ENCODE data around the gene INTS12. TPM values are rescaled to one million over a fixed set of nuclear protein-coding genes. Genes with fewer than 3 reads are reported as not detected.

The INTS12 gene
- total and polyA plus RNA-seq, 2 of the 8 experiments (the other 6 are each of a cell fraction or from before 2014, with no cell fraction given): 12.3 to 14.1 TPM

DNA sequence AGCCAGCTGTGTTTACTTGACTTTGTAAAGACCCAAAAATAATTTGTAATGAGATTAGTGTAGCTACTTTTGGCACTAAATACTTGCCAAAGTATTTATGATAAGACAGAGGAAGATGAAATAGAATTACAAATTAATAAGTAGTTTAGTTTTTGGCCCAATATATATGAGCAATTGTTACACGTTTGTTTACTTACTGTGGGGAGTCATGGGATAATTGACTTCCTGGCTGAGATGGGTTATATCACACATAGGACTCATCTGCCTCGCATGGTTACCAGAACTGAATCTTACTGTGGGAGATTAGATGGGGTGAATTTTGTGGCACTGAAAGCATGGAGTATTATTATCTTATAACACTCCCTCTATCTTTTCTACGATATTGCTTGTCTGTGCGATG is 66.6 kb downstream of the INTS12 start:
- no peak overlapping the region for H3K4me2 ChIP-seq (ENCODE audit: insufficient read depth in 1 of 2, low read depth in 2 of 2, low read length in 2 of 2)
- no peak overlapping the region for H3K9ac ChIP-seq (replicated peaks in 1 of 4; ENCODE audit: extremely low read depth in 1 of 4, low read depth in 3 of 4, low read length in 3 of 4)
- ChIA-PET POLR2A (ENCODE audit: partially characterized antibody) (no interaction called here), CTCF (ENCODE audit: partially characterized antibody) (no interaction called here)
- 90% methylated on average over 4 of the region's 4 CpGs; no CpG with 5 or more reads in 1 of the 2 experiments for WGBS, 2 experiments (ENCODE audit: extremely low coverage in 1 of 2, insufficient coverage in 1 of 2, insufficient read length in 1 of 2, insufficient replicate concordance in 2 of 2, low coverage in 1 of 2, low lambda C conversion rate in 2 of 2, missing lambda C conversion rate in 1 of 2)
- DNase-seq (ENCODE audit: low read depth in 1 of 2, low spot score in 2 of 2) (no peak), FAIRE-seq (no peak)
- H3K27me3 ChIP-seq (replicated peaks in 1 of 4; ENCODE audit: control insufficient read depth in 3 of 4, extremely low read depth in 1 of 4, insufficient read depth in 3 of 4, low read length in 3 of 4): no peaks in the 10 kb centered on the region
- no peak overlapping the region for H2BK120ac ChIP-seq (replicated peaks; ENCODE audit: low read depth, low read length)
- H4K91ac ChIP-seq (replicated peaks; ENCODE audit: insufficient read length, low read length): no peak overlapping the region
- H3K4me3 ChIP-seq (ENCODE audit: extremely low read depth in 1 of 4, insufficient read depth in 2 of 4, low read depth in 3 of 4, low read length in 4 of 4): no peak overlapping the region
- no peaks in the 10 kb centered on the region for H3K79me1 ChIP-seq (ENCODE audit: low read depth, low read length)
- H3K36me3 ChIP-seq (ENCODE audit: control insufficient read depth in 2 of 4, insufficient read depth in 4 of 4, low read length in 3 of 4): no peaks in the 10 kb centered on the region
- H3K9me3 ChIP-seq (ENCODE audit: insufficient read depth in 2 of 2, low read depth in 1 of 2, low read length in 1 of 2): no peaks in the 10 kb centered on the region
- TF ChIP-seq CHD1 (IDR thresholded peaks at IDR 0.05; ENCODE audit: low read depth, low read length) (no peak), BRCA1 (IDR thresholded peaks at IDR 0.05; ENCODE audit: low read depth, low read length) (no peak), SIN3A (conservative IDR thresholded peaks at IDR 0.05 in 1 of 2, IDR thresholded peaks at IDR 0.05 in 1 of 2; ENCODE audit: low read depth in 1 of 2, low read length in 2 of 2) (no peak), TAF7 (optimal IDR thresholded peaks at IDR 0.05; ENCODE audit: borderline replicate concordance, low read depth, low read length) (no peak), EGR1 (IDR thresholded peaks at IDR 0.05; ENCODE audit: borderline replicate concordance, low read depth, low read length) (no peak), NRF1 (IDR thresholded peaks at IDR 0.05; ENCODE audit: low read depth, low read length) (no peak), RAD21 (IDR thresholded peaks at IDR 0.05 in 1 of 2, conservative IDR thresholded peaks at IDR 0.05 in 1 of 2; ENCODE audit: low read depth in 2 of 2, low read length in 2 of 2) (no peak), SUZ12 (IDR thresholded peaks at IDR 0.05; ENCODE audit: low read length) (no peak), BCL11A (IDR thresholded peaks at IDR 0.05; ENCODE audit: low read depth in 2 of 2, low read length in 2 of 2) (no peak), RNF2 (IDR thresholded peaks at IDR 0.05; ENCODE audit: borderline replicate concordance, low read depth, low read length, missing control alignments, poor library complexity, severe bottlenecking) (no peak), CBX5 (IDR thresholded peaks at IDR 0.05; ENCODE audit: low read depth, low read length) (no peak)
- H3K4ac ChIP-seq (replicated peaks; ENCODE audit: insufficient read length, low read depth, low read length): no peak overlapping the region
- no peak overlapping the region for H2AK5ac ChIP-seq (ENCODE audit: low read depth, low read length)
- H3K23me2 ChIP-seq (ENCODE audit: low read depth, low read length): no peaks in the 10 kb centered on the region
- peaks cover 0 to 4% (median 0%) of the 10 kb centered on the region in 4 experiments; a peak in 2 of 7 replicates for H3K4me1 ChIP-seq (replicated peaks in 1 of 4; ENCODE audit: control insufficient read depth in 3 of 4, insufficient read depth in 4 of 4, low read length in 3 of 4)
- H4K20me1 ChIP-seq (replicated peaks in 1 of 2; ENCODE audit: control insufficient read depth in 1 of 2, insufficient read depth in 2 of 2, low read length in 2 of 2): no peaks in the 10 kb centered on the region
- H3K18ac ChIP-seq (ENCODE audit: extremely low read depth, low read length): no peak overlapping the region
- no peak overlapping the region for H2BK20ac ChIP-seq (ENCODE audit: low read length)
- H2BK5ac ChIP-seq (ENCODE audit: low read depth, low read length): no peak overlapping the region
- no peak overlapping the region for H2AFZ ChIP-seq (ENCODE audit: low read length)
- no peak overlapping the region for H3K27ac ChIP-seq (ENCODE audit: low read depth, low read length)
- no peak overlapping the region for H2BK12ac ChIP-seq (ENCODE audit: low read depth, low read length)
- no peak overlapping the region for H2BK15ac ChIP-seq (ENCODE audit: low read length)
- H3K14ac ChIP-seq (ENCODE audit: insufficient read length): no peak overlapping the region
- no peak overlapping the region for H3K23ac ChIP-seq (ENCODE audit: insufficient read length)
- no peaks in the 10 kb centered on the region for H3K79me2 ChIP-seq (ENCODE audit: control insufficient read depth in 1 of 2, insufficient read depth in 2 of 2, low read length in 2 of 2)
- no peak overlapping the region for H4K8ac ChIP-seq (ENCODE audit: extremely low read depth, insufficient read depth, low read length)
- H3K56ac ChIP-seq (replicated peaks; ENCODE audit: insufficient read length, low read depth, low read length): no peak overlapping the region
- H4K5ac ChIP-seq (ENCODE audit: insufficient read length, low read depth, low read length): no peak overlapping the region
